T-helper 17 cell (primary cell): ENCODE measurements around the gene LINGO1. TPM values are rescaled to one million over a fixed set of nuclear protein-coding genes. Genes with fewer than 3 reads are reported as not detected.

Source experiments
- ATAC-seq: fragments of 150-1000 bp; cut with Tn5 transposase; 2 replicates; pipeline ENCODE4 v1.10.0; 2021; ENCODE audit warnings: mild to moderate bottlenecking, moderate library complexity
- DNase-seq, 3 donors: peaks; one replicate each; pipeline versions ENCODE4 v3.0.0 to v3.0.0-alpha.2; 2020 to 2021
- H3K9me3 ChIP-seq: one replicate; pipeline ENCODE4 v1.7.0; 2013; ENCODE audit warnings: low read length, mild to moderate bottlenecking; ENCODE audit not compliant: control insufficient read depth, poor library complexity, severe bottlenecking
- H3K27ac Mint-ChIP-seq: one replicate; pipeline ENCODE4 v1.8.0; 2022; ENCODE audit warnings: mild to moderate bottlenecking, moderate library complexity, mixed read lengths
- H3K27me3 Mint-ChIP-seq: one replicate; pipeline ENCODE4 v1.8.0; 2022; ENCODE audit warnings: mixed read lengths
- H3K36me3 Mint-ChIP-seq: one replicate; pipeline ENCODE4 v1.8.0; 2022; ENCODE audit warnings: low read depth, mixed read lengths
- H3K4me1 Mint-ChIP-seq: one replicate; pipeline ENCODE4 v1.8.0; 2022; ENCODE audit warnings: mild to moderate bottlenecking, mixed read lengths
- H3K4me3 Mint-ChIP-seq: one replicate; pipeline ENCODE4 v1.8.0; 2022; ENCODE audit warnings: mild to moderate bottlenecking, moderate library complexity, mixed read lengths
- total RNA-seq, 4 donors: library from RNA in 2 of 4; stranded (reverse) in 2 of 4; gene quantifications; one replicate each; pipeline ENCODE4 v1.2.3 and lab custom pipeline; 2022 to 2026

The LINGO1 gene
- total RNA-seq, 2 donors from 2014 or later, result not detected

DNA sequence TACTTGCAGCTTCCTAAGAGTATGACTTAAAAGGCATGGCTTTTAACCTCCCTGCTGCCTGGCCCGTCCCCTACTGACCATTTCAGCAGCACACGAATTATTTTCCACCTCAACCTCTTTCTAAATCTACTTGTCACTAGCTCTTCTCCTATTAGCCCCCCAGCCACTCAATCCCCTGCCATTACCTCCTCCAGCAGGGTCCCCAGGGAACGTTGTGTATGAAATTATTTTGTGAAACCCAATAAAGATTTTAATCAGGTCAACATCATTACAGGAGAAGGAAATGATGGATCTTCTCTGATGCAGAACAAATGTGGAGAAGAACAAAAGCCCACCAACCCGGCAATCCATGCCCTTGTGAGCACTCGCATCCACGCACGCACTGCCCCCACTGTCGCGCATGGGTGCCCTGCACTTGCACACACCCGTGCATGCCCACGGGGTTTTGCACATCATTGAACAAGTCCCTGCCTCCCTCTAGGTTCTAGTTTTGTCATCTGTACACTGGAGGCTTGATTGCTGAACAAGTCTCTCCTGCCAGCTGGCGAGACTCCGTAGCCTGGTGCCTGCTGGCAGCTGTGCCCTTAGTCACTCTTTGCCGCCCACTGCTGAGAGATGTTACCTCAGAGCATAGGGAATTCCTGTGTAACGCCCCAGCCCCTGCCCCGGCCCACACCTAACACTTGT is 51.6 kb downstream of the LINGO1 start:
- Mint-ChIP-seq H3K27ac (no peak overlapping the region), H3K36me3 (no peaks in the 10 kb centered on the region), H3K4me1 (no peaks in the 10 kb centered on the region), H3K27me3 (peaks cover 30% of the 10 kb centered on the region), H3K4me3 (no peak overlapping the region)
- no peaks in the 10 kb centered on the region for H3K9me3 ChIP-seq
- ATAC-seq (no peak), DNase-seq (no peak)

- H3K9me3 ChIP-seq, result no peaks in the 10 kb centered on the region
- Mint-ChIP-seq H3K4me3 (no peak overlapping the region), H3K36me3 (no peaks in the 10 kb centered on the region), H3K4me1 (no peaks in the 10 kb centered on the region), H3K27ac (no peak overlapping the region), H3K27me3 (peaks cover 23% of the 10 kb centered on the region)
- no peak for DNase-seq
- ATAC-seq, result no peak
Measured at GRCh38 chr15:77579498-77580188, 53.1 kb downstream of the LINGO1 start.

DNA sequence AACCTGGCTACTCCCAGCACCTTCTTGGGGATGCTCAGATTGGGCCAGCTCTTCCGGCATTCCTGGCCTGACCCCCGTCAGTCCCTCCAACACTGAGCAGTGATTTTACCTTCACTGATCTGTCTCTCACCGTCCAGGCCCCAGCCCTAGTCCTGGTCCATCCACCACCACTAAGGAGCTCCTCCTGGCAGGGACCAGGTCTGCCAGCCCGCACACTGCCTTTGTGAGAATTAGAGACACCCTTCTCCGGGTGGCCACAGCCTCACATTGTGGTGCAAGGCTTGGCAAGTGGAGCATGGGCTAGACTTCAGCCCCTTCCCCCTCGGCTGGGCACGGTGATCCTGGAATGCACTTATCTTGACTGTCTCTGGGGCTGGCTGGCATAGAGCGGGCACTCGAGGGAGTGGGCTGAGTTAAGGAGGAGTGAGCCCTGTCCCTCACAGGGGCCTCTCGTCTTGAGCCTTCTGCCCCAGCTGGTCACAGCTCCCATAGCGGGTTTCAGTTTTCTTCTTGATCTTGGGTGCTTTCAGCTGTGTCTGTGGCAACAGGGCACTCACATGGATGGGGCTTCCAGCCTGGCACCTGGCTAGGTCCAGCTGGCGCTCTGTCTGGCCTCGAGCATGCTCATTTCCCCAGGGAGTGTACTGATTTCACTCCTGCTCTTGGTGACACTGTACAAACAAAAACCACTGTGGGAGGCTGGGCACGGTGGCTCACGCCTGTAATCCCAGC is 53.9 kb downstream of the LINGO1 start:
- H3K9me3 ChIP-seq, result no peaks in the 10 kb centered on the region
- H3K27ac Mint-ChIP-seq, result no peak overlapping the region
- H3K36me3 Mint-ChIP-seq, result no peaks in the 10 kb centered on the region
- H3K4me3 Mint-ChIP-seq, result no peak overlapping the region
- H3K4me1 Mint-ChIP-seq, result no peaks in the 10 kb centered on the region
- no peak for ATAC-seq
- H3K27me3 Mint-ChIP-seq, result peaks cover 15% of the 10 kb centered on the region
- no peak for DNase-seq

GRCh38 chr15:77577366-77577950 is 55.3 kb downstream of the LINGO1 start:
- Mint-ChIP-seq H3K4me3 (no peak overlapping the region), H3K27ac (no peak overlapping the region), H3K4me1 (no peaks in the 10 kb centered on the region), H3K36me3 (no peaks in the 10 kb centered on the region), H3K27me3 (peaks cover 19% of the 10 kb centered on the region)
- H3K9me3 ChIP-seq, result no peaks in the 10 kb centered on the region
- DNase-seq, result no peak
- no peak for ATAC-seq

GRCh38 chr15:77576538-77576937 is 56.2 kb downstream of the LINGO1 start:
- no peaks in the 10 kb centered on the region for H3K9me3 ChIP-seq
- Mint-ChIP-seq H3K27me3 (peaks cover 25% of the 10 kb centered on the region), H3K36me3 (no peaks in the 10 kb centered on the region), H3K4me1 (no peaks in the 10 kb centered on the region), H3K27ac (no peak overlapping the region), H3K4me3 (no peak overlapping the region)
- ATAC-seq (no peak), DNase-seq (no peak)

- no peak for ATAC-seq
- no peaks in the 10 kb centered on the region for H3K9me3 ChIP-seq
Measured at GRCh38 chr15:77575203-77575934, 57.3 kb downstream of the LINGO1 start.

GRCh38 chr15:77574521-77575202 is 58.0 kb downstream of the LINGO1 start:
- peaks cover under 1% of the 10 kb centered on the region for H3K4me1 Mint-ChIP-seq
- peaks cover 34% of the 10 kb centered on the region for H3K27me3 Mint-ChIP-seq
- no peaks in the 10 kb centered on the region for H3K9me3 ChIP-seq
- no peak for ATAC-seq
- DNase-seq, result no peak
- no peak overlapping the region for H3K4me3 Mint-ChIP-seq
- H3K27ac Mint-ChIP-seq, result no peak overlapping the region
- H3K36me3 Mint-ChIP-seq, result no peaks in the 10 kb centered on the region

More at GRCh38 chr15:77575203-77575934, 57.3 kb downstream of the LINGO1 start:
- no peak for DNase-seq
- Mint-ChIP-seq H3K4me3 (no peak overlapping the region), H3K36me3 (no peaks in the 10 kb centered on the region), H3K4me1 (no peaks in the 10 kb centered on the region), H3K27me3 (peaks cover 27% of the 10 kb centered on the region), H3K27ac (no peak overlapping the region)

DNA sequence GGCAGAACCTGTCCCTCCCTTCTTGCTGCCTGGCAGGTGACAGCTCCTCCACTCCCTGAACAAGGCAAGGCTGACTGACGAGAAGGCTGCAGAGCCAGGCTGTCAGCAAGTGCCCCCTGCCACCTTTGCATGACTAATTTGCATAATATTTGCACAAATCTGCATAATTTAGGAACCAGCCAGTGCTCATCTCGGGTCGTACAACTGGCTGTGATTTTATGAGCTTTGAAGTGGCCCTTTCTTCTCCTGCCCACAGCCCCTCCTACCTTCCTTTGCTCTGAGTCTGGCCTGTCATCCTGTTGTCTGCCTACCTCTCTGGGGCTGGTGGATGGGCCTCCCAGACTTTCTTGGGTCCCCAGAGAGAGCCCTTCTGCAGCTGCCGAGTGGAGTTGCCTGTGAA is 58.9 kb downstream of the LINGO1 start:
- no peak for DNase-seq
- ATAC-seq, result no peak
- Mint-ChIP-seq H3K36me3 (no peaks in the 10 kb centered on the region), H3K27me3 (peaks cover 34% of the 10 kb centered on the region), H3K4me3 (no peak overlapping the region), H3K4me1 (peaks cover 3% of the 10 kb centered on the region), H3K27ac (no peak overlapping the region)
- no peaks in the 10 kb centered on the region for H3K9me3 ChIP-seq

DNA sequence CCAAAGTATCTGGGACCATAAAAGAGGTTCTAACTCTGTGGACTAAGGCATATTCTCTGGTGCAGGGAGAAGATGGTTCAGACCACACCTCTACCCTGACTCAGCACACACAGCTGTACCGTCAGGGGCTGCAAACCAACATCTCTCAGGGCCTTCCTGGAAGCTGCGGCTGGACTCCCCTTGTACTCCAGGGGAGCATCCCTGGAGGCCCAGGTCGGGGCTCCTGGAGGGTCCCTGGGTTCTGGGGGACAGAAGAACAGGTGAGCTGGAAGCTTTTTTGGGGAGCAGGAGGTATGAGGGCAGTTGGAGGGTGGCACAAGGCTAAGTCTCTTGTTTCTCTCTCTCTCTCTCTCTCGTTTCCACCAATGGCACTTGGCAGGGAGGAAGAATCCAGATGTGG is 60.5 kb downstream of the LINGO1 start:
- no peaks in the 10 kb centered on the region for H3K9me3 ChIP-seq
- DNase-seq (no peak), ATAC-seq (no peak)
- H3K4me3 Mint-ChIP-seq, result no peak overlapping the region
- no peak overlapping the region for H3K27ac Mint-ChIP-seq
- peaks cover 3% of the 10 kb centered on the region for H3K4me1 Mint-ChIP-seq
- no peaks in the 10 kb centered on the region for H3K36me3 Mint-ChIP-seq
- peaks cover 34% of the 10 kb centered on the region for H3K27me3 Mint-ChIP-seq

- no peaks in the 10 kb centered on the region for H3K9me3 ChIP-seq
- DNase-seq (no peak), ATAC-seq (no peak)
- H3K27ac Mint-ChIP-seq, result no peak overlapping the region
- peaks cover 3% of the 10 kb centered on the region for H3K4me1 Mint-ChIP-seq
- peaks cover 34% of the 10 kb centered on the region for H3K27me3 Mint-ChIP-seq
- H3K4me3 Mint-ChIP-seq, result no peak overlapping the region
- no peaks in the 10 kb centered on the region for H3K36me3 Mint-ChIP-seq
Measured at GRCh38 chr15:77571741-77572140, 61.0 kb downstream of the LINGO1 start.

DNA sequence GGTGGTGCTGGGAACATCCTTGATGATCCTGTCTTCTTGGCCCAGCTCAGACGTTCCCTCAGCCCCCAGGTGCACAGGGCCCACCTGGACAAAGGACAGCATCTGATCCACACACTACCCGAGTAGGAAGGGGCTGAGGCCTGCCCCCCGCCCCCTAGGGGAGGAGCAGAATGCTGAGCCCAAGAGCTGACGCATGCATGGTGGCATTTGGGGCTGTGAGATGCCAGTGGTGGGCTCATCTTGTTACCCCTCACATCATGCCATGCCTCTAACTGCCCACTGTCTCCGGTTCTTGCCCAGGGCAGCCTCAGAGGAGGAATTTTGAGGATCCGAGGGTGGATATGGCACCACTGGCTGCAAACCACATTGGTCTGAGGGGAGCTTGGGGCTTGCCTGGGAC is 61.5 kb downstream of the LINGO1 start:
- H3K9me3 ChIP-seq, result no peaks in the 10 kb centered on the region
- ATAC-seq (no peak), DNase-seq (no peak)
- H3K27ac Mint-ChIP-seq, result no peak overlapping the region
- H3K4me3 Mint-ChIP-seq, result no peak overlapping the region
- H3K4me1 Mint-ChIP-seq, result peaks cover 5% of the 10 kb centered on the region
- no peaks in the 10 kb centered on the region for H3K36me3 Mint-ChIP-seq
- H3K27me3 Mint-ChIP-seq, result peaks cover 34% of the 10 kb centered on the region

DNA sequence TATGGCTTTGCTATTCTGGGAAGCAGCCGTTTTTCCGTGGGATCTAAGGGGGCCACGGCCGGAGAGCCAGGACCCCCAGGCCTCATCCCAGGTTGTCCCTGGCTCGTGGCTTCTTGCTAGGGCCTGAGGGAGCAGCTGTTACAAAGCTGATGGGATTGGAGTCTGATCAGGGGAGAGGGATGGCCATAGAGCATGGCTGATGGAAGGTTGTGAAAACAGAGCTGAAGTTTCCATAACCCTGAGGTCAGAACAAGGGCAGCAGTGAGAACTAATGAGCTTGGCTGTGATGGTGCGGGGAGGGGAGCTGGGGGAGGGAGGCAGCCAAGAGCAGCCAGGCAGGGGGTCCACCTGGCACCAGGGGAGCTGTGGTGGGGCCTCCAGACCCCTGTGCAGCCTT is 63.0 kb downstream of the LINGO1 start:
- Mint-ChIP-seq H3K27me3 (peaks cover 30% of the 10 kb centered on the region), H3K36me3 (no peaks in the 10 kb centered on the region), H3K4me3 (no peak overlapping the region), H3K4me1 (peaks cover 5% of the 10 kb centered on the region), H3K27ac (no peak overlapping the region)
- no peak for ATAC-seq
- no peaks in the 10 kb centered on the region for H3K9me3 ChIP-seq
- no peak for DNase-seq
